Kidney epithelial cell (primary cell): Measurements from ENCODE around the gene CHST11. TPM values are rescaled to one million over a fixed set of nuclear protein-coding genes. Genes with fewer than 3 reads are reported as not detected.
"Not testable (repeated sequence)": the region's sequence is repeated elsewhere in the genome, so short reads cannot be mapped to it uniquely, and the experiment has no call there.

Experiments used
- DNase-seq: peaks from one replicate; pipeline ENCODE4 v3.0.0-alpha.2; 2010; ENCODE audit warnings: low read depth
- H3K27me3 ChIP-seq: 2 replicates; pipeline ENCODE4 v1.6.0; 2011; ENCODE audit warnings: low read length; ENCODE audit not compliant: control insufficient read depth, insufficient read depth
- H3K36me3 ChIP-seq: 2 replicates; pipeline ENCODE4 v1.5.1; 2011; ENCODE audit warnings: low read length; ENCODE audit not compliant: control insufficient read depth, insufficient read depth
- H3K4me3 ChIP-seq: 2 replicates; pipeline ENCODE4 v1.5.1; 2011; ENCODE audit warnings: low read depth, mild to moderate bottlenecking, control low read depth, low read length
- total RNA-seq: library from RNA; depleted of rRNA; stranded (reverse); fragments of >200 nt; gene quantifications from 2 replicates; pipeline ENCODE4 v1.2.3, GENCODE V29; 2015
- TF ChIP-seq, protein P1 (sequence below): IDR thresholded peaks from 2 replicates; pipeline ENCODE4 v1.5.1; 2011; ENCODE audit warnings: mild to moderate bottlenecking, moderate library complexity, low read length, control low read depth, inconsistent platforms; ENCODE audit not compliant: insufficient read depth, poor library complexity, severe bottlenecking

The CHST11 gene
- total RNA-seq, 1 donor from 2014 or later, result 32.6 TPM

DNA sequence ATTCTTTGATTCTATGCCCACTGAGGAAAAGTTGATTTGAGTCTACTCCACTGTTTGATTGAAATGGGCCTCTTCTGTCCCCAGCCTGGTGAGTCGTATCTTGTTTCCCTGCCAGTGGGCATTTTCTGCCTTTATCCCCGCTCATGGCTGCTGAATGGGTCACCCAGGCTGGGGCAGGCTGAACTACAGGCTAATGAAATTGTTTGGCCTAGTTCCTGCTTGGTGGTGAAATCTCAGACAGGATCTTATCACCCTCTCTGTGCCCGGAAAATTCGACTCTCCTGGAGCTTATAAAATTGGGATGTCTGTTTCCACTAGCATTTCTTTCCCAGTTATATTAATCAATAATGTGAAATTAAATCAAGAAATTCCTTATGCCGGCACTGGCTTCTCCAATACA, 65.0 kb downstream of the CHST11 start:
- DNase-seq, result no peak
- Histone ChIP-seq H3K27me3 (no peaks in the 10 kb centered on the region), H3K36me3 (no peaks in the 10 kb centered on the region), H3K4me3 (no peak overlapping the region)
- TF ChIP-seq, protein P1, sequence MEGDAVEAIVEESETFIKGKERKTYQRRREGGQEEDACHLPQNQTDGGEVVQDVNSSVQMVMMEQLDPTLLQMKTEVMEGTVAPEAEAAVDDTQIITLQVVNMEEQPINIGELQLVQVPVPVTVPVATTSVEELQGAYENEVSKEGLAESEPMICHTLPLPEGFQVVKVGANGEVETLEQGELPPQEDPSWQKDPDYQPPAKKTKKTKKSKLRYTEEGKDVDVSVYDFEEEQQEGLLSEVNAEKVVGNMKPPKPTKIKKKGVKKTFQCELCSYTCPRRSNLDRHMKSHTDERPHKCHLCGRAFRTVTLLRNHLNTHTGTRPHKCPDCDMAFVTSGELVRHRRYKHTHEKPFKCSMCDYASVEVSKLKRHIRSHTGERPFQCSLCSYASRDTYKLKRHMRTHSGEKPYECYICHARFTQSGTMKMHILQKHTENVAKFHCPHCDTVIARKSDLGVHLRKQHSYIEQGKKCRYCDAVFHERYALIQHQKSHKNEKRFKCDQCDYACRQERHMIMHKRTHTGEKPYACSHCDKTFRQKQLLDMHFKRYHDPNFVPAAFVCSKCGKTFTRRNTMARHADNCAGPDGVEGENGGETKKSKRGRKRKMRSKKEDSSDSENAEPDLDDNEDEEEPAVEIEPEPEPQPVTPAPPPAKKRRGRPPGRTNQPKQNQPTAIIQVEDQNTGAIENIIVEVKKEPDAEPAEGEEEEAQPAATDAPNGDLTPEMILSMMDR, result no peak

DNA sequence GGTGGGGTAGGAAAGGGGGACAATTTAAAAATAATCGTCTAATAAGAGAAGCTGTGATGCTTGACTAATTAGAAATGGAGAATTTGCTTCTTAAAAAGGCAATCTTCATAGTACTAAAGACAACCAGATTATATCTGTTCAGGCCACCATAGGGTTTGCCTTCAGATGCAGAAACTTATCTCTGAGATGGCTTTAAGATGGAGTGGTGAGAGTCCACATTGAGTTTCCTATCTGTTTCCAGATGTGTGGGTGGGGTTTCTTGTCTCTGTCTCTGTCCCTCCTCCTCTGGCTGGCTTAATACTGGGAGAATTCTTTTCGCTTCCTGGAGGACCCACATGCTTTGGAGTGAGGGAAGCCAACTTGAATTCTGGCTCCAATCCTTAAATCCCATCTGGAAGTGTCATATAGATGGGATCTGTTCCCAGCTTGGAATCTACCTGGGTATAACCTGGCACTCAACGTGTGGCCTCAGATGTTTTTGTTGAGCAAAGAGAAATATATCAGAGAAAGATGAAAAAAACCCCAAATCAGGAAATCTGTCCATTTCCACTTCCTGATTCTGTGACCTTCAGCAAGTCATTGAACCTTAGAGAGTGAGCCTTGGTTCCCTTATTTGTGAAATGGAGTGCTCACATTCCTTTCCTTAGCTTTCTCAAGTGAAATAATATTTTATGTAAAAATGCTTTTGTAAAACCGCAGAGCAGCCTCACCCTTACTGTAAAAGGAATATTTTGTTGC, 66.4 kb downstream of the CHST11 start:
- H3K27me3 ChIP-seq, result no peaks in the 10 kb centered on the region
- H3K36me3 ChIP-seq, result no peaks in the 10 kb centered on the region
- no peak for DNase-seq
- no peak overlapping the region for H3K4me3 ChIP-seq
- TF ChIP-seq, protein P1, result no peak

DNA sequence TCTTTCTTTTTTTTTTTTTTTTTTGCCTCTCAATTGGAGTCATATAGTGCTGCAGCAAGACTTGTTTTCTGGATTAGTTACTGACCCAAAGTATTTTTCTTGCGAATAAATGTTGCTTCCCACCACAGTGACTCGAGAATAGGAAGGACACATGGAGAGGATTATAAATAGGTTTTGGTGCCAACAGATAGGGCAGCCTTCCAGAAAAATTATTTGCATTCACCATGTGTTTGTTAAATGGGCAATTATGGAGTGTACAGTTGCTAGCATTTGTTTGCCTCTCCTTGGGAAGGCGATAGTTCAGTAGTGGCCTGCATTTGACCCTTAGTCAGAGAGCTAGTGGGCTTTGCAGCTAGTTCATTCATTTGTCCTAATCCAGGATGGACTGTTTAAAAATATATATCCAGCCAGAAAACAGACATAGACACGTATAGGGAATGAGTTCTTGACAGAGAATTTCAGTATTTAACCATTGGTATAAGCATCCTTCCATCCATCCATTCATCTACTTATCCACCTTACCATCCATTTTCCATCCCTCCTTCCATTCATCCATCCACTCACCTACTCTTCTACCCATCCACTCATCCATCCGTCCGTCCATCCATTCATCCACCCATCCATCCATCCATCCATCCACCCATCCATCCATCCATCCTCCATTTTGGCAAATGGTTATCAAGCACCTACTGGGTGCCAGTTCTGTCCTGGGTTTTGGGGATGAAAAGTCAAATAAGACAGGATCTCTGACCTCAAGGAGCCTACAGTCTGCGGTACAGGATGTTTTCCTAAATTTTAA, 67.5 kb downstream of the CHST11 start:
- DNase-seq, result no peak
- no peaks in the 10 kb centered on the region for H3K36me3 ChIP-seq
- TF ChIP-seq, protein P1, result no peak

DNA sequence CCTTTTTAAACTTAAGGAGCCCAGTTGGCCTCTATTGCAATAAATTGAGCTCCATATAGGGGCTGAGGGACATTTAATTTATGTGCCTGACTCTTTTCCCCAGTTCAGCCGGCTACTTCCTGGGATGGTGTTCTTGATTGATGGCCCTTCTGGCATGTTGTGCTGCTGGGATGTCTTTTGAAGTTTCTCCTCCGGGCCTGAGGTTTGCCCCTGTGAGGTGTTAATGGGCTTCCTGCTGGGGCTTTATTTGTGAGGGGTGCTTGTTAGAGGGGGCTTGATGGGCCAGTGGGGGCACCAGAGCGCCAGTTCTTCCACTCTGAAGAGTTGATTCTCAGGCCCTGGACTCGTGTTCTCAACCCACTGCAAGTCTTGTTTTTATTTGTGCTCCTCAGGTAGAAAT, 69.6 kb downstream of the CHST11 start:
- H3K36me3 ChIP-seq, result no peaks in the 10 kb centered on the region
- no peak overlapping the region for H3K4me3 ChIP-seq
- TF ChIP-seq, protein P1, result no peak

More for the DNA sequence above, 67.5 kb downstream of the CHST11 start:
- Histone ChIP-seq H3K27me3 (no peaks in the 10 kb centered on the region), H3K4me3 (no peak overlapping the region)

DNA sequence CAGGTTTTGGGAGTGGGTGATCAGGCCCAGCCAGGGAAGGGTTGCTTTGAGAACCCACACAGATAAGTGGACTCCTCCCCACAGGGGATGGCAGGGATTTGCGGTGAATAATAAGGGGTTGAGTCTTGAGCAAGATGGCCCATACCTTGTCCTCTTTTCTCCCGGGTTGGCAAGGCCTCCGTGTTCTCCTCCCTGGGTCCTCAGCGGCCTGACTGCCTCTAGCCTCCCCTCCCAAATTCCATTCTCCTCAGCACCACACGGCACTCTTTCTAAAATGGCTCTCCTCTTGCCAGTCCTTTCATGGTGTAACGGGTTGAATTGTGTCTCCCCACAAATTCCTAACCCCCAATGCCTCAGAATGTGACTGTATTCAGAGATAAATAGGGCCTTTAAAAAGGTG, 70.0 kb downstream of the CHST11 start:
- DNase-seq, result no peak
- no peaks in the 10 kb centered on the region for H3K27me3 ChIP-seq
- H3K36me3 ChIP-seq, result no peaks in the 10 kb centered on the region
- no peak overlapping the region for H3K4me3 ChIP-seq
- TF ChIP-seq, protein P1, result no peak

More for the DNA sequence above, 69.6 kb downstream of the CHST11 start:
- H3K27me3 ChIP-seq, result no peaks in the 10 kb centered on the region
- no peak for DNase-seq

DNA sequence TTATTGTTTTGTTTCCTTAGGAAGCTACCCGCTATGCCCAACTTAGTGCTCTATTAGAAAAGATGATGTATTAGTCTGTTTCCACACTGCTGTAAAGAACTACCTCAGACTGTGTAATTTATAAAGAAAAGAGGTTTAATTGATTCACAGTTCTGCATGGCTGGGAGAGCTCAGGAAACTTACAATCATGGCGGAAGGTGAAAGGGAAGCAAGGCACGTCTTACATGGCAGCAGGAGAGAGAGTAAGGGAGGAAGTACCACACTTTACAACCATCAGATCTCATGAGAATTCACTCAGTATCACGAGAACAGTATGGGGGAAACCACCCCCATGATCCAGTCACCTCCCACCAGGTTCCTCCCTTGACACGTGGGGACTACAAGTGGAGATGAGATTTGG, 70.9 kb downstream of the CHST11 start:
- not testable (repeated sequence) for H3K4me3 ChIP-seq, H3K27me3 ChIP-seq, H3K36me3 ChIP-seq, DNase-seq
